GM18519 (cell line): ENCODE results near the gene CDHR1.

Experiments used
- ATAC-seq: cut with Tn5 transposase; IDR thresholded peaks from one replicate; pipeline ENCODE4 v1.9.1; 2021; ENCODE audit warnings: mild to moderate bottlenecking, moderate library complexity; ENCODE audit not compliant: unreplicated experiment, low FRiP score

The CDHR1 gene

DNA sequence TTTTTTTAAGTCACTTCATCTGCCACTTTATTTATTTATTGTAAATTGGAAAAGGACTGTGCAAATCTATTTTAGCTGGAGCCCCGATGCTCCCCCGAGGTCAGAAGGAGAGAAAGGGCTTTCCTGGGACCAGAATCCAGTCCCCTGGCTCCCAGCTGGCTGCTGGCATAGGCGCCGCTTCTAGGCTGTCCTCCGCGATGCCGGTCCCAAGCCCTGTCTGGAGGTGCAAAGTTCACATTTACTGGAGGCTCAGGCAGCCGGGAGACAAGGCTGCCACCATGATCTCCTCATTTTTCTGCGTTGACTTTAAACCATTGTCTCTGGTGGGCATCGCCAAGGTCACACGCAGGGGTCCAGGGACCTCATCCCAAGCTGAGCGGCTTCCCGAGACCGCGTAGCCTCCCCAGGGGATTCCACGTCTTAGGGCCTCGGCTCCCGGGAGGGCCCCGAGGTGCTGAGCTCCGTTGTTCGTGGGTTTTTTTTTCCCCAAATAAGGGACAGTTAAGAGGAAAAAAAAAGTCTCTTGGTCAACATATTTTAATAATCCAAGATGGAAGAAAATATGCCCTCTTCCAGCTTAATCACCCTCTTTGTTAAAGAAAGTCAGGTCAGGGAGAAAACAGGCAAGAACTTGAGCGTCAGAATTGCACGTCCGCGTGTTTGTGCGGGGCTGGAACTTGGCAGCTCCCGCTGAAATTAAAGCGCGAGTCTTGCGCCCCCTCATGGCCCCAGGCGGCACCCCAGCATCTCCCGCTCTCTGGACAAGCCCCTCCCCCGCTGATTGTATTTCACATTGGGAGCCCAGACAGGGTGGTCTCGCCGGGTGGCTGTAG is 62.4 kb downstream of the CDHR1 start:
- ATAC-seq: no peak

GRCh38 chr10:84257343-84258020 is 63.1 kb downstream of the CDHR1 start:
- ATAC-seq: no peak

DNA sequence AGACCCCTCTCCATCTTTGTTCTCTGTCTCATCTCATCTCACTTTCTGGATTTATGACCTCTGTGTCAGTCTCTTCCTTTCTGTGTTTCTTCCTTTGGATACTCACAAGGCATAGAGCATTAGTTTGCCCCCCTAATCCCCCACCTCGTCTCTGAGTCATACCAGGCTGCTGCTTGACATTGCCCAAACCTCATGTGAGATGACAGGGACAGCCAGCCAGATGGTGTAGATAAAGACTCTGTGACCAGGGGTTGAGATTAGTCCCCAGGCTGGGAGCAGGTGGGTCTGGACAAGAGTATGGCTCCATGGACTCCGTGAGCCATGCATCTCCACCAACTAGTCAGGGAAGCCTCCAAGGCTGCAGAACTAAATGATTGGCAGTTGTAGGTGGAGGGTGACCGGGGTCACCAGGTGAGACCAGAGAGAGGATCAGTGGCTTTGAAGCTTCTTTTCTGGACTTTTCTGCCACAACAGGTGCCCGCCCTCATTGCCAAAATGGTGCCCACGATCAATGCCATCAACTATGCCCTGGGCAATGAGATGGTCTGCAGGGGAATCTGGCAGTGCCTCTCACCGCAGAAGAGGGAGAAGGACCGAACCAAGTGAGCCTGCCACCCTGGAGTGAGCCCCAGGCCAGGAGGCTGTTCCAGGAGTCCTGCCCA is 63.8 kb downstream of the CDHR1 start:
- ATAC-seq: no peak

- ATAC-seq: no peak
These were observed 67.0 kb downstream of the CDHR1 start for GRCh38 chr10:84261236-84261915.

GRCh38 chr10:84262190-84262956 is 68.0 kb downstream of the CDHR1 start:
- no peak for ATAC-seq

- ATAC-seq: no peak
These were observed 69.4 kb downstream of the CDHR1 start for GRCh38 chr10:84263716-84264115.

- ATAC-seq: peak; percentile 86
These were observed 70.3 kb downstream of the CDHR1 start for GRCh38 chr10:84264611-84265141.

DNA sequence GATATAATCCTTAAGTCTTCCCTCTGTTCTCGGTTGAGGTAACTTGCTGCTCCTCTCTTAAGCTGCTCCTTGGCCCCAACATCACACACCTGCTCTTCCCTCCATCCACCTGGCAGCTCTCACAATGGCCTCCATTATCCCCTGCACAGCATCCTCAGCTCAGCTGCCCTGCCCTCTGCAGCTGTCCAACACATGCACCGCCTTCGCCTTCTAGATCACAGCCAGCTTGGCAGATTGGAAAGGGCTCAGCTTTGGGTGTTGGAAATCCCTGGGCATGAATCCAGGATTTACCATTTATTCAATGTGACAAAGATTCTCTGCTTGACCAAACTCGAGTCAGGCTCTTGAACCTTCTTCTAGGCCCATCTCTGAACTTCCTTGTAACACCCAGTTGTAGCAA is 71.1 kb downstream of the CDHR1 start:
- no peak for ATAC-seq

DNA sequence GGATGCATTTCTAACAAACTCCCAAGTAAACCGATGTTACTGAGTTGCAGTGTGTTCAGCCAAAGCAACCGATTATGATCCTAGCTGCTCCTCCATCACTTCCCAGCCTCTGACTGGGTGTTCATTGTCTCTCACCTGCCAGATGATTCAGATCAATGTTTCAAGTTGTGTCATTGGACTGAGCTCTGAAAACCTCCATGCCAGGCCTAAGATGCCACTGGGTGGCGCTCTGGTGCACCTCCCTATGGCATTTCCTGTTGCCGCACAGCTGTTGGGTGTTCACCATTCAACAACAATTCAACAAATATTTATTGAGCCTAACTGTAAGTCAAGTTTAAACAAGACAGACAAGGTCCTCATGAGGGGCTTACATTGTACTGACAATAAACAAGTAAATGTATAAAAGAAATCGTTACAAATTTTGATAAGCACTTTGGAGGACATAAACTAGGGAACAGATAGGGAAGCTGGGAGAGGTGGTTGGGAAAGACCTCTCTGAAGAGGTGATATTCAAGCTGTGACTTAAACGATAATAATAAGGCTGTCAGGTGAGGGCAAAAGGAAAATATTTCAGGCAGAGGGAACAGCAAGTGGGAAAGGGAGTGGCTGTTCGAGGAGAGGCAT is 73.3 kb downstream of the CDHR1 start:
- no peak for ATAC-seq

DNA sequence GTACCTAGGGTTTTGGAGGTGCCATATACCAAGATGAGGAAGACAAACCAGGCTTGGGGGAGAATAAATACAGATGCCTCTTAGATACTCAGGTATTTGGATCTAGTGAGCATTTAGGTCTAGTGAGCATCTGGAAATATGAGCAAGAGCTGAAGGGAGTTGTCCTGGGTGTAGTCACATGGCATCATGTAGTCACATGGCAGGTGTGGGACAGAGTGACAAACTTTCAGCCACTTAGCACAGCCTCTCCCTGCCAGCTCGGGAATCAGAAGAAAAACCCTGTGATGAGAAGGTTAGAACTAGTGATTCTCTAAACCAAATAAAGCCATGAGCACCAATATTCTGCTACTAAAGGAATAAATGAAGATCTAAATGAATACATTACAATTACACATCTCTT is 74.8 kb downstream of the CDHR1 start:
- no peak for ATAC-seq
